ENCODE data around the gene SLAMF8.

DNA sequence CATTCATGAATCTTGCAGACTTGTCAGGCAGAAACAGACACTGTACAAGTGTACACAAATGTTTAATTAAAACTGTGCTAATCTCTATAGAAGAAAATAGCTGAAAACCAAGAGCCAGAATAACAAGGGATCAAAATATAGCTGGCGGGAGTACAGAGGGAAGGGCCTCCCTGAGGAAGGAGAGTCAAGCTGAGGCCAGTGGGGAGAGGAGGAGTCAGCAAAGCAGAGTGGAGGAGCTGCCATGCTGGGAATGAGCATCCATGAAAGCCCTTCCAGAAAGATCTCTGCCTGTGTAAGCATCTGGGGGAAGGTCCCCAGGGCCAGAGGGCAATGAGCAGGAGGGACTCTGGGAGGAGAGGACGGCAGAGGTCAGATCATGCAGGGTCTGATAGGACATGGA, 15.1 kb downstream of the SLAMF8 start:
- TF ChIP-seq POLR2AphosphoS5 (IDR thresholded peaks at IDR 0.05) = no peak
- TF ChIP-seq, protein P1, sequence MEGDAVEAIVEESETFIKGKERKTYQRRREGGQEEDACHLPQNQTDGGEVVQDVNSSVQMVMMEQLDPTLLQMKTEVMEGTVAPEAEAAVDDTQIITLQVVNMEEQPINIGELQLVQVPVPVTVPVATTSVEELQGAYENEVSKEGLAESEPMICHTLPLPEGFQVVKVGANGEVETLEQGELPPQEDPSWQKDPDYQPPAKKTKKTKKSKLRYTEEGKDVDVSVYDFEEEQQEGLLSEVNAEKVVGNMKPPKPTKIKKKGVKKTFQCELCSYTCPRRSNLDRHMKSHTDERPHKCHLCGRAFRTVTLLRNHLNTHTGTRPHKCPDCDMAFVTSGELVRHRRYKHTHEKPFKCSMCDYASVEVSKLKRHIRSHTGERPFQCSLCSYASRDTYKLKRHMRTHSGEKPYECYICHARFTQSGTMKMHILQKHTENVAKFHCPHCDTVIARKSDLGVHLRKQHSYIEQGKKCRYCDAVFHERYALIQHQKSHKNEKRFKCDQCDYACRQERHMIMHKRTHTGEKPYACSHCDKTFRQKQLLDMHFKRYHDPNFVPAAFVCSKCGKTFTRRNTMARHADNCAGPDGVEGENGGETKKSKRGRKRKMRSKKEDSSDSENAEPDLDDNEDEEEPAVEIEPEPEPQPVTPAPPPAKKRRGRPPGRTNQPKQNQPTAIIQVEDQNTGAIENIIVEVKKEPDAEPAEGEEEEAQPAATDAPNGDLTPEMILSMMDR (IDR thresholded peaks at IDR 0.05) = no peak
- no peak for TF ChIP-seq POLR2A (IDR thresholded peaks at IDR 0.05)

All from upper lobe of left lung (tissue), 4 donors.